Endothelial cell of coronary artery (primary cell): Measurements from ENCODE around the gene KIAA1614. TPM values are rescaled to one million over a fixed set of nuclear protein-coding genes. Genes with fewer than 3 reads are reported as not detected.

Source experiments
- total RNA-seq: library from RNA; depleted of rRNA; stranded (reverse); fragments of >200 nt; gene quantifications from 2 replicates; pipeline ENCODE4 v1.2.3, GENCODE V29; 2014

The KIAA1614 gene
- total RNA-seq = 1.1 and 3.3 TPM in 2 replicates

GRCh38 chr1:180912801-180913565 lies at the start of gene KIAA1614:
Gene KIAA1614, plus strand, starts transcription at chr1:180912897. Its CDS starts 347 bp downstream, at chr1:180913244.

Other genes with a start within 250 kb of the KIAA1614 start
- 55.8 and 59.9 TPM in 2 replicates for gene STX6, start 110.0 kb downstream of the KIAA1614 start, total RNA-seq
- 2.0 and 7.4 TPM in 2 replicates for gene MR1, start 121.1 kb downstream of the KIAA1614 start, total RNA-seq
- 25.8 and 30.5 TPM in 2 replicates for gene IER5, start 175.8 kb downstream of the KIAA1614 start, total RNA-seq